A673 (cell line): ENCODE results near the gene HSF2.

Experiments
- CTCF ChIP-seq: fragments of 300-800, 200-600 bp; sonication (generic); conservative IDR thresholded peaks from 2 replicates; pipeline ENCODE4 v1.5.1; 2017; ENCODE audit warnings: low read depth, mild to moderate bottlenecking, antibody characterized with exemption, low read length, moderate library complexity, mixed read lengths
- EZH2 ChIP-seq: fragments of 200-600 bp; sonication (generic); IDR thresholded peaks from 2 replicates; pipeline ENCODE4 v1.6.1; 2017; ENCODE audit warnings: borderline replicate concordance, low read depth, mild to moderate bottlenecking, mixed read lengths, antibody characterized with exemption, low read length; ENCODE audit not compliant: poor library complexity, severe bottlenecking

DNA sequence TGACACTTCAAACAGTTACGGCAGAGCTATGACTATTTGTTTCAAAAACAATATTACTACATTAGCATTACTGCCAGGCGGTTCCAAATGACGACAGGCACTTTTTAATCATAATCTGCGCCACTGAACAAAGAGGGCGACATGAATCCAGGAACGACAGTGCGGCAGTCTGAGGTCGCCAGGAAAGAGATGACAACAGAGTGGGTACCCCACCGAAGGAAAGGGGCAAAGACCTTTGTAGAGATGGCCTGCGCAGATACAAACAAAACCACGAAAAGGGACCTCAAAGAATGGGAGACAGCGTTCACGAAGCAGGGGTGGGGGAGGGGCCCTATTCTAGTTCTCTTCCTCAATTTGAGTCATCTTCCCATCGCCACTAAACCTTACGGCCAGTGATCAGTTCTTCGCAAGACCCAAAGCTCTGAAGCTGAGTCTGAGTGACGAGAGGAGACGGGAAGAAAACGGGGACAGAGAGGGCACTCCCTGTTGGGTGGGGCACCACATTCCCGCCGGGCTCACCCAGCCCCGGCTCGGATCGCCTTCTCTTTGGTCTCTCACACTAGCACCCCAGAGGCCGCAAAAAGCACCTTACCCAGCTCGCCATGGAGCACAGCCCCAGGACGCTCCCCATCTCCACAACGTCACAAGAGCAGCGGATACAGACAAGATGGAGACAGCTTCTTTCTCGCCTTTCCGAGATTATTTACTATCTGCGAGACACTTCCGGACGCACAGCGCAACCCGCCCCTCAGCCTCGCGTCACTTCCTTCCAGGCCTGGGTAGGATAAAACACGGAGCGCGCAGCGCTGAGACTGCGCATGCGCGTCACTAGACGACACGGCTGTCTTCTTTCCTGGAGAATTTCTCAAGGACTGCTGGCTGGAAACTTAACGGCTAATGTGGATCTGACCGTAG lies 71.9 kb downstream of the HSF2 start, which contains the start of gene SERINC1:
- TF ChIP-seq CTCF (no peak), EZH2 (no peak)
